Measurements from ENCODE around the gene IQCE. TPM values are rescaled to one million over a fixed set of nuclear protein-coding genes. Genes with fewer than 3 reads are reported as not detected.

The IQCE gene
- polyA plus RNA-seq, 3 donors, result 1.8 to 8.4 (median 3.0) TPM

DNA sequence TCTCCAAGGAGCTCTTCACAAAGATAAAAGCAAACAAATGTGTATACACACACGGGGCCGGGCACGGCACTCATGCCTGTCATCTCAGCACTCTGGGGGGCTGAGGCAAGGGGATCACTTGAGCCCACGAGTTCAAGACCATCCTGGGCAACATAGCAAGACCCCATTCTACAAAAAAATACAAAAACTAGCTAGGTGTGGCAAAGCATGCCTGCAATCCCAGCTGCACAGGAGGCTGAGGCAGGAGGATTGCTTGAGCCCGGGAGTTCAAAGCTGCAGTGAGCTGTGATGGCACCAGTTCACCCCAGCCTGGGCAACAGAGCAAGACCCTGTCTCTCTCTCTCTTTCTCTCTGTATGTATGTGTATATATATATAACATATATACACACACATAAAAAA lies 95.3 kb downstream of the IQCE start:
- Mint-ChIP-seq H3K27me3 (ENCODE audit: low read depth in 3 of 3) (peaks cover 0 to 2% (median 1%) of the 10 kb centered on the region in 3 donors), H3K4me1 (peaks cover 2% of the 10 kb centered on the region), H3K9me3 (peaks cover 0 to 3% (median 0%) of the 10 kb centered on the region in 7 donors), H3K27ac (peak overlapping the region in 1 of 7 donors; percentile 50), H3K4me3 (no peak overlapping the region), H3K36me3 (peaks cover 65 to 93% of the 10 kb centered on the region in 2 donors)
- 88% methylated on average over 3 of the region's 5 CpGs for WGBS (ENCODE audit: insufficient coverage)
- no peak overlapping the region for H2AFZ ChIP-seq (ENCODE audit: insufficient read depth, low read depth, low read length, poor library complexity, severe bottlenecking)
- no peak overlapping the region for H3K27ac ChIP-seq (ENCODE audit: low read depth in 1 of 2, low read length in 2 of 2)
- no peak overlapping the region for H3K9ac ChIP-seq (ENCODE audit: insufficient read depth, low read length, poor library complexity, severe bottlenecking)
- intact Hi-C loops (cut with micrococcal nuclease), result no loop called here
- H3K9me3 ChIP-seq (replicated peaks in 1 of 2; ENCODE audit: control insufficient read depth in 1 of 2, insufficient read depth in 1 of 2, low read length in 2 of 2), result no peaks in the 10 kb centered on the region
- no peak overlapping the region for H3K4me2 ChIP-seq (replicated peaks; ENCODE audit: extremely low read depth, low read length, poor library complexity, severe bottlenecking)
- H3K4me1 ChIP-seq (ENCODE audit: control insufficient read depth in 1 of 2, insufficient read depth in 2 of 2, low read length in 2 of 2), result no peaks in the 10 kb centered on the region
- H3K79me2 ChIP-seq (ENCODE audit: insufficient read depth, low read length), result no peaks in the 10 kb centered on the region
- peaks cover 71% of the 10 kb centered on the region for H4K20me1 ChIP-seq (ENCODE audit: insufficient read depth, low read length)
- TF ChIP-seq, protein P1, sequence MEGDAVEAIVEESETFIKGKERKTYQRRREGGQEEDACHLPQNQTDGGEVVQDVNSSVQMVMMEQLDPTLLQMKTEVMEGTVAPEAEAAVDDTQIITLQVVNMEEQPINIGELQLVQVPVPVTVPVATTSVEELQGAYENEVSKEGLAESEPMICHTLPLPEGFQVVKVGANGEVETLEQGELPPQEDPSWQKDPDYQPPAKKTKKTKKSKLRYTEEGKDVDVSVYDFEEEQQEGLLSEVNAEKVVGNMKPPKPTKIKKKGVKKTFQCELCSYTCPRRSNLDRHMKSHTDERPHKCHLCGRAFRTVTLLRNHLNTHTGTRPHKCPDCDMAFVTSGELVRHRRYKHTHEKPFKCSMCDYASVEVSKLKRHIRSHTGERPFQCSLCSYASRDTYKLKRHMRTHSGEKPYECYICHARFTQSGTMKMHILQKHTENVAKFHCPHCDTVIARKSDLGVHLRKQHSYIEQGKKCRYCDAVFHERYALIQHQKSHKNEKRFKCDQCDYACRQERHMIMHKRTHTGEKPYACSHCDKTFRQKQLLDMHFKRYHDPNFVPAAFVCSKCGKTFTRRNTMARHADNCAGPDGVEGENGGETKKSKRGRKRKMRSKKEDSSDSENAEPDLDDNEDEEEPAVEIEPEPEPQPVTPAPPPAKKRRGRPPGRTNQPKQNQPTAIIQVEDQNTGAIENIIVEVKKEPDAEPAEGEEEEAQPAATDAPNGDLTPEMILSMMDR (IDR thresholded peaks at IDR 0.05), result no peak
- H3K36me3 ChIP-seq (replicated peaks in 1 of 2; ENCODE audit: control insufficient read depth in 1 of 2, insufficient read depth in 2 of 2, low read length in 2 of 2), result peaks cover 78 to 90% of the 10 kb centered on the region in 2 donors
- H3K27me3 ChIP-seq (ENCODE audit: control insufficient read depth in 2 of 2, insufficient read depth in 2 of 2, low read length in 2 of 2), result no peaks in the 10 kb centered on the region
- no peak for DNase-seq
- no peak overlapping the region for H3K4me3 ChIP-seq (replicated peaks in 1 of 3; ENCODE audit: low read depth in 2 of 3, low read length in 3 of 3)

DNA sequence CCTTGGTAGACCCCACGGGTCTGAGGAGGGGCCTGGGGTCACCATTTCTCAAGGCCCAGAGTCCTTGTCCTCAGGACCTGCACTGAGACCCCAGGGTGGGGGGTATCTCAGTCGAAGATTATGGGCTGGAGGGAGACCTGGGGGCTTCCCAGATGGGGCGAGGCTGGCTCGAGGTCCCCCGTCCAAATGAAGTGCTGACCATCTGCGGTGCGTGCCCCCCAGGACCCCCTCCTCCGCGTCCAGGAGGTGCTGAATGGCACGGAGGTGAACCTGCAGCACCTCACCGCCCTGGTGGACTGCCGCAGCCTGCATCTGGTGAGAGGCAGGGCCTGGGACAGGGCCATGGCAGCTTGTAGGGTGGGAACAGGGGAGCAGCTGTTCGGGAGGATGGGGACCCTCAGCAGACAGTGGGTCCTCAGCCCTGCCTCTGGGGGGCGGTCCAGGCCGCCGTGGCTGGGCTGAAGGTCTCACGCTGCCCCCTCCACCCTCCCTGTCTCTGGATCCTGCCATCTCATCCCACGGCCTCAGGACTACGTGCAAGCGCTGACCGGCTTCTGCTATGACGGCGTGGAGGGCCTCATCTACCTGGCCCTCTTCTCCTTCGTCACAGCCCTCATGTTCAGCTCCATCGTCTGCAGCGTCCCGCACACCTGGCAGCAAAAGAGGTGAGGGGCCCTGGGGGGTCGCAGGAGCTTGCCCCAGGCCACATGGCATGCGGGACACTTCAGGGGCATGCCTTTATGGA lies 97.3 kb downstream of the IQCE start:
- Mint-ChIP-seq H3K27ac (no peak overlapping the region), H3K4me1 (no peaks in the 10 kb centered on the region), H3K9me3 (peaks cover 0 to 3% (median 0%) of the 10 kb centered on the region in 7 donors), H3K36me3 (peaks cover 55 to 86% of the 10 kb centered on the region in 2 donors), H3K27me3 (ENCODE audit: low read depth in 3 of 3) (peaks cover 0 to 2% (median 1%) of the 10 kb centered on the region in 3 donors), H3K4me3 (no peak overlapping the region)
- no peaks in the 10 kb centered on the region for H3K27me3 ChIP-seq (ENCODE audit: control insufficient read depth in 2 of 2, insufficient read depth in 2 of 2, low read length in 2 of 2)
- WGBS (ENCODE audit: insufficient coverage), result 98% methylated on average over 29 of the region's 29 CpGs
- H4K20me1 ChIP-seq (ENCODE audit: insufficient read depth, low read length), result peaks cover 72% of the 10 kb centered on the region
- intact Hi-C loops (cut with micrococcal nuclease), result no loop called here
- no peaks in the 10 kb centered on the region for H3K9me3 ChIP-seq (replicated peaks in 1 of 2; ENCODE audit: control insufficient read depth in 1 of 2, insufficient read depth in 1 of 2, low read length in 2 of 2)
- no peak overlapping the region for H2AFZ ChIP-seq (ENCODE audit: insufficient read depth, low read depth, low read length, poor library complexity, severe bottlenecking)
- H3K9ac ChIP-seq (ENCODE audit: insufficient read depth, low read length, poor library complexity, severe bottlenecking), result no peak overlapping the region
- no peak overlapping the region for H3K4me3 ChIP-seq (replicated peaks in 1 of 3; ENCODE audit: low read depth in 2 of 3, low read length in 3 of 3)
- TF ChIP-seq, protein P1 (IDR thresholded peaks at IDR 0.05), result no peak
- no peaks in the 10 kb centered on the region for H3K79me2 ChIP-seq (ENCODE audit: insufficient read depth, low read length)
- no peak overlapping the region for H3K27ac ChIP-seq (ENCODE audit: low read depth in 1 of 2, low read length in 2 of 2)
- DNase-seq, result no peak
- H3K36me3 ChIP-seq (replicated peaks in 1 of 2; ENCODE audit: control insufficient read depth in 1 of 2, insufficient read depth in 2 of 2, low read length in 2 of 2), result peaks cover 75 to 87% of the 10 kb centered on the region in 2 donors
- no peak overlapping the region for H3K4me2 ChIP-seq (replicated peaks; ENCODE audit: extremely low read depth, low read length, poor library complexity, severe bottlenecking)
- no peaks in the 10 kb centered on the region for H3K4me1 ChIP-seq (ENCODE audit: control insufficient read depth in 1 of 2, insufficient read depth in 2 of 2, low read length in 2 of 2)

Measured in CD14-positive monocyte (primary cell).